ENCODE data around the gene OR8J3. TPM values are rescaled to one million over a fixed set of nuclear protein-coding genes. Genes with fewer than 3 reads are reported as not detected.

Gene OR8J3
- total and polyA plus RNA-seq, 2 donors (not counting 1 experiment from before 2014, with no cell fraction given), result not detected

DNA sequence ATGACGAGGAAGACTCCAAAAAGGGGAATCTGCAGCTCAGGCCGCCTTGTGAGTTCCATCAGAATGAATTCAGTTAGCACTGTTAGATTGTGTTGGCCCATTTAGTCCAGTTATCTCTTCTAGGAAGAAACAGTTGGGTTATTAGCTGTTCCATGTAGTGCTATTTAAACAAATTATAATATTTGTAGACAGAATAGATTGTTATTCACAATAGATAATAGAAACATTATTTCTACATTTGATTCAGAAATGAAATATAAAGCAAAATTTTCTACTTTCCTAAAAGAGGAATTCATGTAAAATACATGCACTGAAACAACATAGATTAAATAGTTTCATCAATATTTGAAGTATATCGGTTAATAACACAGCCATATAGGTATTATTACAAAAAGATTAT, 20.2 kb upstream of the OR8J3 start, which contains the start of gene OR8K5:
TSS of gene OR8K5 (minus strand) at position 101 of the 400 bp plus-strand sequence. CDS start at position 101, 0 bp downstream.
- H3K4me1 ChIP-seq (ENCODE audit: control insufficient read depth in 2 of 2, insufficient read depth in 2 of 2, low read length in 2 of 2), result no peaks in the 10 kb centered on the region
- Mint-ChIP-seq H3K4me1 (no peaks in the 10 kb centered on the region), H3K27ac (no peak within 1 kb of the TSS), H3K9me3 (ENCODE audit: insufficient read depth) (peaks cover 2% of the 10 kb centered on the region), H3K4me3 (no peak within 1 kb of the TSS), H3K27me3 (no peaks in the 10 kb centered on the region)
- H3K4me3 ChIP-seq (ENCODE audit: control extremely low read depth in 1 of 5, extremely low read depth in 1 of 5, insufficient read depth in 1 of 5, low read depth in 2 of 5, low read length in 4 of 5), result no peak within 1 kb of the TSS
- H3K27me3 ChIP-seq (replicated peaks in 1 of 4; ENCODE audit: control extremely low read depth in 1 of 4, control insufficient read depth in 3 of 4, insufficient read depth in 4 of 4, low read length in 3 of 4), result no peaks in the 10 kb centered on the region
- no peak within 1 kb of the TSS for H3K27ac ChIP-seq (ENCODE audit: low read length in 2 of 2)
- H2AFZ ChIP-seq (ENCODE audit: insufficient read depth, low read depth, low read length, poor library complexity, severe bottlenecking), result no peak within 1 kb of the TSS
- POLR2A ChIA-PET, result no interaction called here
- H3K79me2 ChIP-seq (ENCODE audit: control insufficient read depth, insufficient read depth, low read length), result no peaks in the 10 kb centered on the region
- peaks cover 2 to 6% (median 3%) of the 10 kb centered on the region in 3 donors for H3K9me3 ChIP-seq (ENCODE audit: control extremely low read depth in 1 of 3, control insufficient read depth in 2 of 3, insufficient read depth in 1 of 3, low read length in 2 of 3)
- no peaks in the 10 kb centered on the region for H3K36me3 ChIP-seq (replicated peaks in 1 of 2; ENCODE audit: control extremely low read depth in 1 of 2, control insufficient read depth in 1 of 2, extremely low read depth in 1 of 2, insufficient read depth in 2 of 2, low read length in 1 of 2)
- CTCF ChIA-PET, result no interaction called here
- no peak within 1 kb of the TSS for H3K4me2 ChIP-seq (replicated peaks; ENCODE audit: low read depth, low read length, poor library complexity, severe bottlenecking)
- no peak for ATAC-seq (ENCODE audit: low read depth)
- DNase-seq, result no peak
- 57% methylated on average over 1 of the region's 3 CpGs for WGBS (ENCODE audit: insufficient coverage)
- TF ChIP-seq, protein P1, sequence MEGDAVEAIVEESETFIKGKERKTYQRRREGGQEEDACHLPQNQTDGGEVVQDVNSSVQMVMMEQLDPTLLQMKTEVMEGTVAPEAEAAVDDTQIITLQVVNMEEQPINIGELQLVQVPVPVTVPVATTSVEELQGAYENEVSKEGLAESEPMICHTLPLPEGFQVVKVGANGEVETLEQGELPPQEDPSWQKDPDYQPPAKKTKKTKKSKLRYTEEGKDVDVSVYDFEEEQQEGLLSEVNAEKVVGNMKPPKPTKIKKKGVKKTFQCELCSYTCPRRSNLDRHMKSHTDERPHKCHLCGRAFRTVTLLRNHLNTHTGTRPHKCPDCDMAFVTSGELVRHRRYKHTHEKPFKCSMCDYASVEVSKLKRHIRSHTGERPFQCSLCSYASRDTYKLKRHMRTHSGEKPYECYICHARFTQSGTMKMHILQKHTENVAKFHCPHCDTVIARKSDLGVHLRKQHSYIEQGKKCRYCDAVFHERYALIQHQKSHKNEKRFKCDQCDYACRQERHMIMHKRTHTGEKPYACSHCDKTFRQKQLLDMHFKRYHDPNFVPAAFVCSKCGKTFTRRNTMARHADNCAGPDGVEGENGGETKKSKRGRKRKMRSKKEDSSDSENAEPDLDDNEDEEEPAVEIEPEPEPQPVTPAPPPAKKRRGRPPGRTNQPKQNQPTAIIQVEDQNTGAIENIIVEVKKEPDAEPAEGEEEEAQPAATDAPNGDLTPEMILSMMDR (IDR thresholded peaks at IDR 0.05), result no peak
- TF ChIP-seq EZH2 (IDR thresholded peaks at IDR 0.05; ENCODE audit: borderline replicate concordance, insufficient read depth, low read depth, low read length, poor library complexity, severe bottlenecking), result no peak
- H4K20me1 ChIP-seq (ENCODE audit: control insufficient read depth, insufficient read depth, low read length, poor library complexity, severe bottlenecking), result no peaks in the 10 kb centered on the region
- intact Hi-C loops (cut with micrococcal nuclease), result no loop called here
- H3K9ac ChIP-seq (ENCODE audit: low read length), result no peak within 1 kb of the TSS

DNA sequence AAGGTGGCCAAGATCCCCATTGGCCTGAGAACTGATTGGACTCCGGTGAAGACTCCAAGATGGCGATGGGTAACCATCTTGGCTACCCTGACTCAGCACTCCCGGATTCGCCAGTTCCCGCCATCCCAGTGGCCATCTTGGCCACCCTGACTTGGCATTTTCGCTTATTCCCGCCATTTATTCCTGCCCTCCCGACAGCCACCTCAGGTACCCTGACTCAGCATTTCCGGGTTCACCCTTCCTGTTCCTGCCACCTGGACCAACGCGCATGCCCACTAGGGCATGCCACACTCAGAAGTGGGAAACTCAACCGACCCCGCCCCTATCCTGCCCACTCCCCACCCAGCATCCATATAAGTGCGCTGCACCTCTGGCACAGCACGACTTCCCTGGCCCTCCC, 12.3 kb upstream of the OR8J3 start:
- peaks cover 22% of the 10 kb centered on the region for H3K9me3 Mint-ChIP-seq (ENCODE audit: insufficient read depth)
- POLR2A ChIA-PET, result no interaction called here

More for the DNA sequence above, 12.3 kb upstream of the OR8J3 start:
- H3K9me3 ChIP-seq (ENCODE audit: control extremely low read depth in 1 of 3, control insufficient read depth in 2 of 3, insufficient read depth in 1 of 3, low read length in 2 of 3), result peaks cover 0 to 10% (median 2%) of the 10 kb centered on the region in 3 donors
- TF ChIP-seq, protein P1 (IDR thresholded peaks at IDR 0.05), result no peak
- no peak for TF ChIP-seq EZH2 (IDR thresholded peaks at IDR 0.05; ENCODE audit: borderline replicate concordance, insufficient read depth, low read depth, low read length, poor library complexity, severe bottlenecking)
- no peaks in the 10 kb centered on the region for H3K79me2 ChIP-seq (ENCODE audit: control insufficient read depth, insufficient read depth, low read length)
- H3K4me3 ChIP-seq (ENCODE audit: control extremely low read depth in 1 of 5, extremely low read depth in 1 of 5, insufficient read depth in 1 of 5, low read depth in 2 of 5, low read length in 4 of 5), result no peak overlapping the region
- no peak overlapping the region for H3K27ac Mint-ChIP-seq
- no peaks in the 10 kb centered on the region for H3K36me3 ChIP-seq (replicated peaks in 1 of 2; ENCODE audit: control extremely low read depth in 1 of 2, control insufficient read depth in 1 of 2, extremely low read depth in 1 of 2, insufficient read depth in 2 of 2, low read length in 1 of 2)
- no peak overlapping the region for H3K4me3 Mint-ChIP-seq
- WGBS (ENCODE audit: insufficient coverage), result 96% methylated on average over 15 of the region's 15 CpGs
- no peaks in the 10 kb centered on the region for H3K27me3 ChIP-seq (replicated peaks in 1 of 4; ENCODE audit: control extremely low read depth in 1 of 4, control insufficient read depth in 3 of 4, insufficient read depth in 4 of 4, low read length in 3 of 4)
- no peaks in the 10 kb centered on the region for H4K20me1 ChIP-seq (ENCODE audit: control insufficient read depth, insufficient read depth, low read length, poor library complexity, severe bottlenecking)
- no peak overlapping the region for H2AFZ ChIP-seq (ENCODE audit: insufficient read depth, low read depth, low read length, poor library complexity, severe bottlenecking)
- H3K9ac ChIP-seq (ENCODE audit: low read length), result no peak overlapping the region
- CTCF ChIA-PET, result no interaction called here
- H3K4me1 Mint-ChIP-seq, result no peaks in the 10 kb centered on the region
- ATAC-seq (ENCODE audit: low read depth) (no peak), DNase-seq (no peak)
- no peaks in the 10 kb centered on the region for H3K4me1 ChIP-seq (ENCODE audit: control insufficient read depth in 2 of 2, insufficient read depth in 2 of 2, low read length in 2 of 2)
- H3K4me2 ChIP-seq (replicated peaks; ENCODE audit: low read depth, low read length, poor library complexity, severe bottlenecking), result no peak overlapping the region
- H3K27ac ChIP-seq (ENCODE audit: low read length in 2 of 2), result no peak overlapping the region
- no peaks in the 10 kb centered on the region for H3K27me3 Mint-ChIP-seq
- intact Hi-C loops (cut with micrococcal nuclease), result no loop called here
